GM23248 (cell line): Measurements from ENCODE around the gene GPC3.

Source experiments
- EZH2 ChIP-seq: fragments of 200-600 bp; sonication (generic); IDR thresholded peaks from 2 replicates; pipeline ENCODE4 v1.6.1; 2018; ENCODE audit warnings: antibody characterized with exemption, mild to moderate bottlenecking; ENCODE audit not compliant: insufficient read depth, poor library complexity, severe bottlenecking
- EZH2phosphoT487 ChIP-seq: fragments of 200-600 bp; sonication (generic); IDR thresholded peaks from 2 replicates; pipeline ENCODE4 v1.6.1; 2018; ENCODE audit warnings: antibody characterized with exemption, moderate library complexity, mild to moderate bottlenecking, low read depth; ENCODE audit not compliant: insufficient read depth

DNA sequence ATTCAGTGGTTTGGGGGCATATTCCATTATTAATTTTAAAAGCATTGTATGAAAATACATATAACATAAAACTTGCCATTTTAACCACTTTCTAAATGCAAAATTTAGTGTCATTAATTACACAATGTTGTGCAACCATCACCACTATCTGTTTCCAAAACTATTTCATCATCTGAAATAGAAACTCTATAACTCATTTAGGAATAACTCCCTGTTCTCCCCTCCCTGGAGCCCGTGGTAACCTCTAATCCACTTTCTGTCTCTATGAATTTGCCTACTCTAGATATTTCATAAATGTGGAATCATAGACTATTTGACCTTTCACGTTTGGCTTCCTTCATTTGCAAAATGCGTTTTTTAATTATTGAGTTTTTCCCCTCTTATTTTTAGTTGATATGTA, 468.7 kb downstream of the GPC3 start:
- no peak for TF ChIP-seq EZH2phosphoT487
- TF ChIP-seq EZH2 = no peak
